ENCODE measurements around the gene SYT8.
"Not testable (repeated sequence)": the region's sequence is repeated elsewhere in the genome, so short reads cannot be mapped to it uniquely, and the experiment has no call there.

Gene SYT8

DNA sequence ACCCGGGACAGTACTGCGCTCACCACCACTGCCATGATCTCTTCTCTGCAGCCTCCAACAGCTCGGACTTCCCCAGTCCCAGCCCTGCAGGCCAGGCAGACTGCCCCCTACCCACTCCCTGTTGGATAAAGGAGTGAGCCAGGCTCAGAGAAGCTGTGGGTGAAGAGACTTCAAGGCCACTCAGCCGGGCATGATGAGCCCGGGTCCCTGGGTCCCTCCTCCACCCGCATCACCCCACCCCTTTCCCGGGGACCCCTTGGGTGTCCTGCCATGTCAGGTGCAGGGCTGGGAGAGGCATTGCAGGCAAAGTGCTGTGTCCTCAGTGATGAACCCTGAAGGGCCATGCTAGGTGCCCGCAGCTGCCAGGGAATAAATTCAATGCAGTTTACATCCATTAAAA, 32.6 kb downstream of the SYT8 start:
- intact Hi-C loops (cut with DNase I) = no loop called here
- DNase-seq = no peak

GRCh38 chr11:1868056-1868635, 33.4 kb downstream of the SYT8 start:
- DNase-seq = no peak
- intact Hi-C loops (cut with DNase I) = no loop called here

GRCh38 chr11:1868636-1869291, 34.0 kb downstream of the SYT8 start:
- no peak for DNase-seq

GRCh38 chr11:1869427-1870325, 34.9 kb downstream of the SYT8 start:
- intact Hi-C loops (cut with DNase I) = no loop called here
- DNase-seq = no peak

More at GRCh38 chr11:1868636-1869291, 34.0 kb downstream of the SYT8 start:
- intact Hi-C loops (cut with DNase I) = no loop called here

GRCh38 chr11:1870326-1870696, 35.5 kb downstream of the SYT8 start:
- intact Hi-C loops (cut with DNase I) = no loop called here
- no peak for DNase-seq

- intact Hi-C loops (cut with DNase I) = no loop called here
- peak in 3 of 42 donors; percentile 29 to 35 (median 31) for DNase-seq
Observed at GRCh38 chr11:1870721-1871466, 36.1 kb downstream of the SYT8 start.

DNA sequence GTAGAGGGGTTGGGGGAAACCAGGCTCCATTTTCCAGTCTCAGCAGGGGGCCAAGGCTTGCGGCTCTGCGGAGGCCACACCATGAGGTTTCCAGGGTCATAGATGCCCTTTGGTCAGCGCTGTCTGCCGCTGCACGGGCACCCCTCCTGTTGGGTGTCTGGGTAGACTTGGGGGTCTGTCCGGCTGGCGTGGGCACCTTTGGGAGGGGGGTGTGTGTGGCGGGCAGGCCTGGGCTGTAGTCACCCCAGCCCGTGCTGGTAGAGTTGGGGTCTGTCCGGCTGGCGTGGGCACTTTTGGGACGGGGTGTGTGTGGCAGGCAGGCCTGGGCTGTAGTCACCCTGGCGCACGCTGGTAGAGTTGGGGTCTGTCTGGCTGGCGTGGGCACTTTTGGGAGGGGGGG, 36.7 kb downstream of the SYT8 start:
- intact Hi-C loops (cut with DNase I) = no loop called here
- no peak for DNase-seq

GRCh38 chr11:1872267-1872985, 37.6 kb downstream of the SYT8 start:
- intact Hi-C loops (cut with DNase I) = no loop called here
- no peak for DNase-seq

DNA sequence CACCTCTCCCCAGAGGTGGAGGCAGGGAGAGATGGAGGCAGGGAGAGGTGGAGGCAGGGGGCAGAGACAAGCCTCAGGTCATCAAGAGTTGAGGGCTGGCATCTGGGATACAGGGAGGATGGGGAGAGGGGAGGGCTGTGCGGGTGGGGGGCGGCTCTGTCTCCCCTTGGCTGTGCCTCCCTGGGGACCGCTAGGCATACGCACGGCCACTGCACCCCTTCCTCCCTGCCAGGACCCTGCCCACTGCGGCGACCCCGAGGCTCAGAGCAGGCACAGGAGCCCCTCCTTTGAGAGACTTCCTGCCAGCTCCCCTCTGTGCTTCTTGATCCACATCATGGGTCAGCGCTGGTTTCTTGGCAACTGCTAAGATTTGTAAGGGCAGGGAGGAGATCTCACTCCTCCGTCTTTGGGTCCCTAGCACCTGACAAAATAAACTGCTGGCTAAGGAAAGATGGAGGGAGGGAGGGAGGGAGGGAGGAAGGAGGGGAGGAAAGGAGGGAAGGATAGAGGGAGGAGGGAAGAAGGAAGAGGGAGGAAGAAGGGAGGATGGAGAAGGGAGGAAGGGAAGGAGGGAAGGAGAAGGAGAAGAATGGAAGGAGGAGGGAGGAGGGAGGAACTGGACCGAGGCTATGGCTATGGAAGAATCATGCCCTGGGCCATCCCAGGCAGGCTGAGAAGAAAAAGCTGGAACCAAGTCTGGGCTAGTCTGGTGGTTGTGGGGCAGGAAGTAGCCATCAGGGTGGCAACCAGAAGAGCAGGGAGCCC, 38.4 kb downstream of the SYT8 start:
- intact Hi-C loops (cut with DNase I) = no loop called here

GRCh38 chr11:1873813-1874150, 39.0 kb downstream of the SYT8 start:
- DNase-seq = not testable (repeated sequence)

More for the DNA sequence above, 38.4 kb downstream of the SYT8 start:
- no peak for DNase-seq

GRCh38 chr11:1874441-1875092, 39.8 kb downstream of the SYT8 start:
- DNase-seq; intact Hi-C loops (cut with DNase I): not testable (repeated sequence)

More at GRCh38 chr11:1873813-1874150, 39.0 kb downstream of the SYT8 start:
- intact Hi-C loops (cut with DNase I) = not testable (repeated sequence)

GRCh38 chr11:1875093-1875850, 40.5 kb downstream of the SYT8 start:
- peak in 3 of 42 donors; percentile 1 to 16 (median 9) for DNase-seq
- intact Hi-C loops (cut with DNase I) = no loop called here

GRCh38 chr11:1875851-1876301, 41.1 kb downstream of the SYT8 start:
- intact Hi-C loops (cut with DNase I) = not testable (repeated sequence)
- DNase-seq = peak in 2 of 42 donors; percentile 11 to 24

GRCh38 chr11:1876361-1877063, 41.7 kb downstream of the SYT8 start:
- peak in 7 of 42 donors; percentile 4 to 39 (median 16) for DNase-seq
- intact Hi-C loops (cut with DNase I) = no loop called here

DNA sequence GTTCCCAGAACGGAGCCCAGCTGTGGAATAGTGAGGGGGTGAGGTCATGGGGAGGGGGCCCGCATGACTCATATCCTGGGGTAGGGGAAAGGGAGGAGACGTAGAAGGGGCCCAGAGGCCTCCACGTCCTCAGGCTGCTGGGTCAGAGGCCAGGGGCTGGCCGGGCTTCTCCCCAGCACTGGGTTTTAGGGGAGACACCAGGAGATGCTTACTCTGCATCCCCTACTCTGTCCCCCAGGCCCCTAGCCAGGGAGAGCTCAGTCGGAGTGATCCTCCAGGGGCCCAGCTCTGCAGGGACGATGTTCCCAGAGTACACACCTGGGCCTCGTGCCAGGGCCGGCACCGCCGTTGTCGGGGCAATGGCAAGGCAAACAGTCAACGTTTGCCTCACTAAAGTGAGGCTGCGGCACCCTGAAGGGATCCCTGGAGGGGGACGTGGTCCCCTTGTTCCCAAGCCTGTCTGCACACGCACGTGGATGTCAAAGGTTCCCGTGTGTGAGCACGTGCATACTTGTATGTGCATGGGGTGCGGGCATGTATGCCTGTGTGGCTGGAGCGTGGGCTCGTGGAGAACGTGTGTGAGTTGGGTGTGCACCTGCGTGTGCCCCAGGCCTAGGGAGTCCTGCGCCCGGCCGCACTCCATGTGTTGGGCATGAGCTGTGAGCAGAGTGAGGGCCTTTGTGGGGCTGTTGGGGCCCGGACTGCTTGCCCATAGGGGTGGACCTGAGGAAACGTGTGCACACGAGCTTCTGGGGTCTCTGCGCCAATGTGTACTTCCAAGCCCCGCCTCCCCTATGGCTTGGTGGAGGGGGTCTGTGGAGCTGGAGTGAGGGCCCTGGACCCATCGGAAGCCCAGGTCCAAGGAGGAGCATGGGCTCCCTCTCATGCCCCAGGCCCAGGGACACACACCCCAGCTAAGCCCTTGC, 42.7 kb downstream of the SYT8 start:
- intact Hi-C loops (cut with DNase I) = no loop called here
- DNase-seq = peak in 5 of 42 donors; percentile 1 to 30 (median 17)
